Neural crest cell (in vitro differentiated cells): ENCODE results near the gene FOXF1. TPM values are rescaled to one million over a fixed set of nuclear protein-coding genes. Genes with fewer than 3 reads are reported as not detected.

ENCODE experiments used
- DNase-seq: peaks from one replicate; pipeline ENCODE4 v3.0.0; 2021; ENCODE audit warnings: low read depth, mixed read lengths, low spot score
- H3K27ac Mint-ChIP-seq: one replicate; pipeline ENCODE4 v1.8.0; 2021; ENCODE audit warnings: mild to moderate bottlenecking, mixed read lengths; ENCODE audit not compliant: unreplicated experiment
- H3K27me3 Mint-ChIP-seq: 2 replicates; pipeline ENCODE4 v1.8.0; 2021; ENCODE audit warnings: low read depth, mild to moderate bottlenecking, mixed read lengths
- H3K36me3 Mint-ChIP-seq: 2 replicates; pipeline ENCODE4 v1.8.0; 2021; ENCODE audit warnings: low read depth, mild to moderate bottlenecking, mixed read lengths
- H3K4me1 Mint-ChIP-seq: 2 replicates; pipeline ENCODE4 v1.8.0; 2021; ENCODE audit warnings: mixed read lengths
- H3K4me3 Mint-ChIP-seq: one replicate; pipeline ENCODE4 v1.8.0; 2021; ENCODE audit warnings: mild to moderate bottlenecking, mixed read lengths
- H3K9me3 Mint-ChIP-seq: 2 replicates; pipeline ENCODE4 v1.8.0; 2021; ENCODE audit warnings: mixed read lengths
- total RNA-seq: library from RNA; stranded (reverse); gene quantifications from 2 replicates; pipeline ENCODE4 v1.2.1, GENCODE V29; 2021
- TF ChIP-seq, protein P1 (sequence below): fragments of 200-600 bp; sonication (generic); conservative IDR thresholded peaks from 2 replicates; pipeline ENCODE4 v1.5.0; 2021; ENCODE audit warnings: antibody characterized with exemption, mild to moderate bottlenecking

FOXF1 gene
- total RNA-seq, 1 donor from 2014 or later: not detected

- Mint-ChIP-seq H3K9me3 (no peaks in the 10 kb centered on the region), H3K4me1 (no peaks in the 10 kb centered on the region), H3K27me3 (no peaks in the 10 kb centered on the region), H3K4me3 (no peak overlapping the region), H3K27ac (no peak overlapping the region), H3K36me3 (peaks cover 3% of the 10 kb centered on the region)
- TF ChIP-seq, protein P1, sequence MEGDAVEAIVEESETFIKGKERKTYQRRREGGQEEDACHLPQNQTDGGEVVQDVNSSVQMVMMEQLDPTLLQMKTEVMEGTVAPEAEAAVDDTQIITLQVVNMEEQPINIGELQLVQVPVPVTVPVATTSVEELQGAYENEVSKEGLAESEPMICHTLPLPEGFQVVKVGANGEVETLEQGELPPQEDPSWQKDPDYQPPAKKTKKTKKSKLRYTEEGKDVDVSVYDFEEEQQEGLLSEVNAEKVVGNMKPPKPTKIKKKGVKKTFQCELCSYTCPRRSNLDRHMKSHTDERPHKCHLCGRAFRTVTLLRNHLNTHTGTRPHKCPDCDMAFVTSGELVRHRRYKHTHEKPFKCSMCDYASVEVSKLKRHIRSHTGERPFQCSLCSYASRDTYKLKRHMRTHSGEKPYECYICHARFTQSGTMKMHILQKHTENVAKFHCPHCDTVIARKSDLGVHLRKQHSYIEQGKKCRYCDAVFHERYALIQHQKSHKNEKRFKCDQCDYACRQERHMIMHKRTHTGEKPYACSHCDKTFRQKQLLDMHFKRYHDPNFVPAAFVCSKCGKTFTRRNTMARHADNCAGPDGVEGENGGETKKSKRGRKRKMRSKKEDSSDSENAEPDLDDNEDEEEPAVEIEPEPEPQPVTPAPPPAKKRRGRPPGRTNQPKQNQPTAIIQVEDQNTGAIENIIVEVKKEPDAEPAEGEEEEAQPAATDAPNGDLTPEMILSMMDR: no peak
- no peak for DNase-seq
Observed at GRCh38 chr16:86542756-86543750, 32.7 kb downstream of the FOXF1 start.

DNA sequence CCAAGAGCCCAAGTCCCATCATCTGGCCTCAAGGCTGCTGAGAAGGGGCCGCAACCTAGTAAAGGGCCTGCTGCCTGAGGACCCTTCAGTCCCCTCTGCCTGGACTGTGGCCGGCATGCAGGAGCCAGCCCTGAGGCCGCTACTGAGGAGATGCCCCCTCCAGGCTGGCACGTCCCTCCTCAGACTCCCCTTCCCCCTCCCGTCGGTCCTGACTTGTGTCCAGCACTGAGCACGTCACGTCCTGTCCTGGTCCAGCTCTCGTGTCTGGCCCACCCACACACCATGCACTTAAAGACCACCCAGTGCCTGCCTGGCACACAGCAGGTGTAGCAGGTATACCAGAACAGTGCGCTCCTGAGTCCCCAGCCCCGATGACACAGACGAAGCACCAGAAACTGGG lies 35.2 kb downstream of the FOXF1 start:
- Mint-ChIP-seq H3K4me3 (no peak overlapping the region), H3K27me3 (no peaks in the 10 kb centered on the region), H3K9me3 (no peaks in the 10 kb centered on the region), H3K27ac (no peak overlapping the region), H3K36me3 (peaks cover 3% of the 10 kb centered on the region), H3K4me1 (no peaks in the 10 kb centered on the region)
- TF ChIP-seq, protein P1: no peak
- no peak for DNase-seq

- no peaks in the 10 kb centered on the region for H3K4me1 Mint-ChIP-seq
Observed at GRCh38 chr16:86545954-86546637, 35.8 kb downstream of the FOXF1 start.

GRCh38 chr16:86546638-86547013 lies 36.3 kb downstream of the FOXF1 start:
- no peak overlapping the region for H3K4me3 Mint-ChIP-seq
- no peak for DNase-seq
- peak overlapping the region; percentile 57 for H3K27ac Mint-ChIP-seq
- H3K9me3 Mint-ChIP-seq: no peaks in the 10 kb centered on the region
- no peaks in the 10 kb centered on the region for H3K27me3 Mint-ChIP-seq
- H3K36me3 Mint-ChIP-seq: peaks cover 3% of the 10 kb centered on the region
- no peaks in the 10 kb centered on the region for H3K4me1 Mint-ChIP-seq
- TF ChIP-seq, protein P1: no peak

More at GRCh38 chr16:86545954-86546637, 35.8 kb downstream of the FOXF1 start:
- H3K27ac Mint-ChIP-seq: peak overlapping the region; percentile 57
- H3K27me3 Mint-ChIP-seq: no peaks in the 10 kb centered on the region
- H3K9me3 Mint-ChIP-seq: no peaks in the 10 kb centered on the region
- TF ChIP-seq, protein P1: no peak
- no peak overlapping the region for H3K4me3 Mint-ChIP-seq
- H3K36me3 Mint-ChIP-seq: peaks cover 3% of the 10 kb centered on the region
- no peak for DNase-seq

- no peaks in the 10 kb centered on the region for H3K9me3 Mint-ChIP-seq
- TF ChIP-seq, protein P1: no peak
- H3K27me3 Mint-ChIP-seq: no peaks in the 10 kb centered on the region
- no peak overlapping the region for H3K4me3 Mint-ChIP-seq
- peaks cover 2% of the 10 kb centered on the region for H3K4me1 Mint-ChIP-seq
- no peak overlapping the region for H3K27ac Mint-ChIP-seq
- DNase-seq: no peak
- H3K36me3 Mint-ChIP-seq: peaks cover 3% of the 10 kb centered on the region
Observed at GRCh38 chr16:86547286-86547685, 37.0 kb downstream of the FOXF1 start.
